T-helper 2 cell treated with Interferon-gamma antibody and Interleukin-4, amounts not matched to agents 100 ng/mL and 5 ng/mL, for 36 hours (primary cell): ENCODE results near the gene HSD17B1. TPM values are rescaled to one million over a fixed set of nuclear protein-coding genes. Genes with fewer than 3 reads are reported as not detected.

Source experiments
- intact Hi-C: fragments of 100-400 bp; cut with micrococcal nuclease; formaldehyde crosslinking; loops from one replicate; pipeline ENCODE4 v1.15.1; 2023
- total RNA-seq: library from RNA; stranded (reverse); gene quantifications from 2 replicates; pipeline ENCODE4 v1.2.3, GENCODE V29; 2022

The HSD17B1 gene
- total RNA-seq, 1 donor from 2014 or later, result 1.1 TPM

DNA sequence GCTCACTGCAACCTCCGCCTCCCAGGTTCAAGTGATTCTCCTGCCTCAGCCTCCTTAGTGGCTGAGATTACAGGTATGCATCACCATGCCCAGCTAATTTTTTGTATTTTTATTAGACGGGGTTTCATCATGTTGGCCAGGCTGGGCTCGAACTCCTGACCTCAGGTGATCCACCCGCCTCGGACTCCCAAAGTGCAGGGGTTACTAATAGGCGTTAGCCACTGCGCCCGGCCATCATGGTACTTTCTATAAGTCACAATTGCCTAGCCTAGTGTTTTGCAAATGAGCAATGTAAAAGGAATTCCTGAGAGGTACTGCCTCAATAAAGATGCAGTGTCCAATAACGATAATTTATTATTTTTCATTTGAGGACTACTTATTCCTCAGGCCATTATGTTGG, 38.7 kb downstream of the HSD17B1 start:
- intact Hi-C loops, result no loop called here

DNA sequence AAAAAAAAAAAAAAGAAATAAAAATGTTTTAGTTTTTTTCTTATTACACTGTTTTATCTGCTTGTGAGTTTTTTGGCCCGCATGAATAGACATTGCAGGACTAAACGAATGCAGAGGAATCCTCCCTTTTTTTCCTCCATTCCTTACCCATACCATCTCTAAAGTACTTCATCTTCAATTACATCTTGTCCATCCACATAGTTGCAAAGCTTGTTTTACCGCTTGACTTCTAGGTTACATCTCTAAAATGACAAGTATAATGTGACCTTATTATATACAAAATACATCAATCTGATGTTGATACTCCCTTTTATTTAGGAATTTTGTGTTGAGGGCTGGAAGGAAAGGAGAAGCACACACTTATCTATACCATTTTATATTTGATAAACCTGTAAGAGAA, 43.7 kb downstream of the HSD17B1 start:
- intact Hi-C loops, result no loop called here

DNA sequence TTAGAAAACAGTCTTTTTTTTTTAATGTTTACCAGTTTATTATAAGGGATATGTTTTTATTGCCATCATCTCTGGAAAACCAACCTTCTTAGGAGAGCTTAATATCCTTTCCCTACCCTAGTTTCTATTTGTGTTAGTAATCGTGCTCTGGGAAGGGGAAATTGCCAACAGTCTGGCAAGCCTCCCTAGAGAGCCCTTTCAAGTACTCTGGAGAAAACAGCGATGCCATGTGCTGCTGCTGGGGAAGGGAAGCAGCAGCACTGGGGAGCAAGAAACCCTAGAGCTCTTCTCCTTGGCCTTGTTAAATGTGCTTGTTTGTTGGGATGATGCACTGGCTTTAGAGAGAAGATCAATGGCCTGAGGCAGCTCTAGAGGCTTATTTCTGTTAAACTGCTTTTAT, 46.2 kb downstream of the HSD17B1 start:
- intact Hi-C loops, result no loop called here

DNA sequence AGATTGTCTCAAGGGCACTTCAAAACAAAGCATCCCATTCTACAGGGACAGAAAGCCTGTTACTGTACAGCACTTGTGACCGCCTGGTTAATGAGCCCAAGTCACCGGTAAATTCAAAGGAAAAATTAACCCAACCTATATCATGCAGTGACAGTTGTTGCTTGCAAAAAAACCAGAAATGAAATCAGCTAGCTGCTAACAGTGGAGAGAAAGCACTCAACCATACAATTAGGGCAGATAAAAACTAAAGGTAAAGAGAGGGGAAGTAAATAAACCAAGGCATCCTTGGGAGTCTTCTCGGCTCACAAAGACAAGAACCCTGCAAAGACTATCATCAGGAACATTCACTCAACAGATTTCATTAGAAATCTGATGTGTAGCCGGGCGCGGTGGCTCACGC, 50.6 kb downstream of the HSD17B1 start:
- intact Hi-C loops, result no loop called here

Other genes starting within 250 kb of the HSD17B1 start
- gene STAT3, start 164.5 kb upstream of the HSD17B1 start, total RNA-seq, result 105 and 109 TPM in 2 replicates
- 3.5 TPM in 2 replicates for gene CAVIN1, start 129.7 kb upstream of the HSD17B1 start, total RNA-seq
- 7.8 and 11.4 TPM in 2 replicates for gene ATP6V0A1, start 94.0 kb upstream of the HSD17B1 start, total RNA-seq
- gene NAGLU, start 16.7 kb upstream of the HSD17B1 start, total RNA-seq, result 18.3 and 18.5 TPM in 2 replicates
- 83.5 and 90.0 TPM in 2 replicates for gene COASY, start 9.2 kb downstream of the HSD17B1 start, total RNA-seq
- 69.6 and 71.3 TPM in 2 replicates for gene MLX, start 14.2 kb downstream of the HSD17B1 start, total RNA-seq
- gene PSMC3IP, start 24.8 kb downstream of the HSD17B1 start, total RNA-seq, result 17.7 and 18.9 TPM in 2 replicates
- 50.7 and 52.7 TPM in 2 replicates for gene RETREG3, start 56.5 kb downstream of the HSD17B1 start, total RNA-seq
- gene TUBG1, start 56.8 kb downstream of the HSD17B1 start, total RNA-seq, result 66.8 and 67.6 TPM in 2 replicates
- gene TUBG2, start 106.4 kb downstream of the HSD17B1 start, total RNA-seq, result 5.5 and 6.0 TPM in 2 replicates
- 0.27 and 0.36 TPM in 2 replicates for gene PLEKHH3, start 124.1 kb downstream of the HSD17B1 start, total RNA-seq
- gene CCR10, start 128.9 kb downstream of the HSD17B1 start, total RNA-seq, result 0.30 and 0.34 TPM in 2 replicates
- 0.61 and 0.66 TPM in 2 replicates for gene CNTNAP1, start 129.6 kb downstream of the HSD17B1 start, total RNA-seq
- 42.0 and 43.7 TPM in 2 replicates for gene EZH1, start 192.1 kb downstream of the HSD17B1 start, total RNA-seq
- gene RAMP2, start 208.3 kb downstream of the HSD17B1 start, total RNA-seq, result not detected in 2 replicates
- 68.9 and 69.5 TPM in 2 replicates for gene VPS25, start 220.5 kb downstream of the HSD17B1 start, total RNA-seq
- 0.11 and 0.50 TPM in 2 replicates for gene WNK4, start 227.7 kb downstream of the HSD17B1 start, total RNA-seq
- gene COA3, start 245.8 kb downstream of the HSD17B1 start, total RNA-seq, result 48.9 and 51.3 TPM in 2 replicates
- not detected in 2 replicates for gene CNTD1, start 245.9 kb downstream of the HSD17B1 start, total RNA-seq